Measurements from ENCODE around the gene PRKAR2A.
"Not testable (repeated sequence)": the region's sequence is repeated elsewhere in the genome, so short reads cannot be mapped to it uniquely, and the experiment has no call there.

The PRKAR2A gene

DNA sequence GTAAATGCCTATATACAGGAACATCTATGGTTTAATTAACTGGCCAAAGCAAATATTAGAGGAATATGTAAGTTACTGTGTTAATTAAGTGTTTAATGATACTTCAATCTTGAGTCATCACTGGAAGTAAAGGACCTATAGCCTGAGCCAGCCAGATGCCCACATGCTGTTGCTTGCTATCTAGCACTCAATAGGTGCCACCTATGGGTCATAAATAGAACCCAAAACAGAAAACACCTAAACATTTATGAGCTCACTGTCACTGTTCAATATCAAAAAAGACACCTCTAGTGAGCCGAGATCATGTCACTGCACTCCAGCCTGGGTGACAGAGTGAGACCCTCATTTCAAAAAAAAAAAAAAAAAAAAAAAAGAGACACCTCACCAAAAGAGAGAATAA lies 82.3 kb downstream of the PRKAR2A start:
- in situ Hi-C loops (cut with MboI; ENCODE audit: low pct_unique_long_range_greater_than_20kb, low sequenced_read_pairs, unreplicated experiment) = no loop called here
- DNase-seq (ENCODE audit: low spot score) = no peak
- TF ChIP-seq, protein P1, sequence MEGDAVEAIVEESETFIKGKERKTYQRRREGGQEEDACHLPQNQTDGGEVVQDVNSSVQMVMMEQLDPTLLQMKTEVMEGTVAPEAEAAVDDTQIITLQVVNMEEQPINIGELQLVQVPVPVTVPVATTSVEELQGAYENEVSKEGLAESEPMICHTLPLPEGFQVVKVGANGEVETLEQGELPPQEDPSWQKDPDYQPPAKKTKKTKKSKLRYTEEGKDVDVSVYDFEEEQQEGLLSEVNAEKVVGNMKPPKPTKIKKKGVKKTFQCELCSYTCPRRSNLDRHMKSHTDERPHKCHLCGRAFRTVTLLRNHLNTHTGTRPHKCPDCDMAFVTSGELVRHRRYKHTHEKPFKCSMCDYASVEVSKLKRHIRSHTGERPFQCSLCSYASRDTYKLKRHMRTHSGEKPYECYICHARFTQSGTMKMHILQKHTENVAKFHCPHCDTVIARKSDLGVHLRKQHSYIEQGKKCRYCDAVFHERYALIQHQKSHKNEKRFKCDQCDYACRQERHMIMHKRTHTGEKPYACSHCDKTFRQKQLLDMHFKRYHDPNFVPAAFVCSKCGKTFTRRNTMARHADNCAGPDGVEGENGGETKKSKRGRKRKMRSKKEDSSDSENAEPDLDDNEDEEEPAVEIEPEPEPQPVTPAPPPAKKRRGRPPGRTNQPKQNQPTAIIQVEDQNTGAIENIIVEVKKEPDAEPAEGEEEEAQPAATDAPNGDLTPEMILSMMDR (IDR thresholded peaks at IDR 0.05; ENCODE audit: extremely low read depth, insufficient read depth, missing control alignments) = no peak

DNA sequence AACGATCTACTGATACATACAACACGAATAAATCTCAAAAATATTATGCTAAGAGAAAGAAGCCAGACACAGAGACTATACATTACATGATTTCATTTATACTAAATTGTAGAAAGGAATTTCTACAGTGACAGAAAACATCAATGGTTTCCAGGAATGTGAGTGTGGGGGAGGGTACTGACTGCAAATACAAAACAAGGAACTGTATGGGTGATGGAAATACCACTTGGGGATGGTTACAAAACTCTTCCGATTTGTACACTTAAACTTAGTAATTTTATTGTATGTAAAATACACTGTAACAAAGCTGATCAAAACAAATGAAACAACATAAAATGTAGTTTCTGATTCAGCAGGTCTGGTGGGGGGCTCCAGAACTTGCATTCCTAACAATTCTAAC lies 84.9 kb downstream of the PRKAR2A start:
- no peak for DNase-seq (ENCODE audit: low spot score)
- TF ChIP-seq, protein P1 (IDR thresholded peaks at IDR 0.05; ENCODE audit: extremely low read depth, insufficient read depth, missing control alignments) = no peak
- in situ Hi-C loops (cut with MboI; ENCODE audit: low pct_unique_long_range_greater_than_20kb, low sequenced_read_pairs, unreplicated experiment) = no loop called here

DNA sequence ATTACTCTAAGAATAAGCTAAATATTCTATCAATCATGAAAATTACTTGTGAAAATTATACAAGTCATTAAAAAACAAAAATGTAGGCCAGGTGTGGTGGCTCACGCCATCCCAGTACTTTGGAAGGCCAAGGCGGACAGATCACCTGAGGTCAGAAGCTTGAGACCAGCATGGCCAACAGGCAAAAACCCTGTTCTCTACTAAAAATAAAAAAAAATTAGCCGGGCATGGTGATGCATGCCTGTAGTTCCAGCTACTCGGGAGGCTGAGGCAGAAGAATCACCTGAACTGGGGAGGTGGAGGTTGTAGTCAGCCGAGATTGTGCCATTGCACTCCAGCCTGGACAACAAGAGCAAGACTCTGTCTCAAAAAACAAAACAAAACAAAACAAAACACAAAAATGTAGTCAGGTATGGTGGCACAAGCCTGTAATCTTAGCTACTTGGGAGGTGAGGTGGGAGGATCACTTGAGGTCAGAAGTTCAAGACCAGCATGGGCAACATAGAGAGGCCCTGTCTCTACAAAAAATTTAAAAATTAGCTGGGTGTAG lies 87.6 kb downstream of the PRKAR2A start:
- DNase-seq (ENCODE audit: low spot score) = not testable (repeated sequence)

DNA sequence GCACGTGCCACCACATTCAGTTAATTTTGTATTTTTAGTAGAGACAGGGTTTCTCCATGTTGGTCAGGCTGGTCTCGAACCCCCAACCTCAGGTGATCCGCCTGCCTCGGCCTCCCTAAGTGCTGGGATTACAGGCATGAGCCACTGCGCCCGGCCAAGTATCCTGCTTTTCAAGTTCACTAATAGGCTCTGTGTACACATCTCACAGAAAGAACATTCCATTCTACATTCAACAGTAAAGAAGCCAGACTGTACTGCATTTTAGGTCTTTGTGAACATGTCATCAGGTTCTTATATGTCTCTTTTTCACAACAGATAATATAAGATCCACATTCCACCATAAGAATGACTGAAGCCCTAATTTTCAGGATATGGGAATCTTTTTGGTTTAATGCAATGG lies 88.1 kb downstream of the PRKAR2A start:
- DNase-seq (ENCODE audit: low spot score); in situ Hi-C loops (cut with MboI; ENCODE audit: low pct_unique_long_range_greater_than_20kb, low sequenced_read_pairs, unreplicated experiment): not testable (repeated sequence)

More for the DNA sequence above, 87.6 kb downstream of the PRKAR2A start:
- in situ Hi-C loops (cut with MboI; ENCODE audit: low pct_unique_long_range_greater_than_20kb, low sequenced_read_pairs, unreplicated experiment) = not testable (repeated sequence)

DNA sequence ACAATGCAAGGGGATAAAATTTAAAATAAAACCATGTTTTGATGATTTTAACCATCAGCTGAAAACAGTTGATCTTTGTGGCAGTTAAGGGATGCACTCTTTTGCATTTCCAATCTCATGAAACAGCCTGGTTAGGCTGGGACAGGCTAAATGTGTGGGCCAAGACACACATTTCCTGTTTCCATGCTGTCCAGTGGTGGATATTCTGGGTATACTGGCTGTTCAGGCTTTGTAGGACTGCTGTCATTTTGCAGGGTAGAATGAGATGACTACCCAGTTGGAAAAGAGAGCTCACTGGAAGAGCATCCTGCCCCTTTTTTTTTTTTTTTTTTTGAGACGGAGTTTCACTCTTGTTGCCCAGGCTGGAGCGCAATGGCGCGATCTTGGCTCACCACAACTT lies 88.6 kb downstream of the PRKAR2A start:
- no peak for DNase-seq (ENCODE audit: low spot score)
- TF ChIP-seq, protein P1 (IDR thresholded peaks at IDR 0.05; ENCODE audit: extremely low read depth, insufficient read depth, missing control alignments) = no peak
- in situ Hi-C loops (cut with MboI; ENCODE audit: low pct_unique_long_range_greater_than_20kb, low sequenced_read_pairs, unreplicated experiment) = no loop called here

DNA sequence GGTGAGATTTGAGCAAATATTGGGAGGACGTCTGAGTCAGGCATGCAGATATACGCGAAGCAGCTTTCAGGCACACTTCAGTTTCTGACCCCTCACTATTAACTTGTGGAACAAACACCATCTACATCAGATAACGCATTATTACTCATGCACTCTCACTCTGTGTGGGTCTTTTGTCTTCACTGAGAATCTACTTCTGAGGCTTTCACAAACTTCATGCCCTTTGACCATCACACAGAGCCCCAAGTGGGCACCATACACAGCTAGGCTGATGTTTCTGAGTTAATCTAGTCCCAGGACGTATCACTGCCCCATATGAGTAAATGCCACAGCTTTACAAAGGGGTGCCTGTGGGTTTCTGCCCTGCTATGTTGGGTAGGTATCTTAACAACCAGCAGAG lies 91.0 kb downstream of the PRKAR2A start:
- TF ChIP-seq, protein P1 (IDR thresholded peaks at IDR 0.05; ENCODE audit: extremely low read depth, insufficient read depth, missing control alignments) = no peak
- DNase-seq (ENCODE audit: low spot score) = no peak
- in situ Hi-C loops (cut with MboI; ENCODE audit: low pct_unique_long_range_greater_than_20kb, low sequenced_read_pairs, unreplicated experiment) = no loop called here

DNA sequence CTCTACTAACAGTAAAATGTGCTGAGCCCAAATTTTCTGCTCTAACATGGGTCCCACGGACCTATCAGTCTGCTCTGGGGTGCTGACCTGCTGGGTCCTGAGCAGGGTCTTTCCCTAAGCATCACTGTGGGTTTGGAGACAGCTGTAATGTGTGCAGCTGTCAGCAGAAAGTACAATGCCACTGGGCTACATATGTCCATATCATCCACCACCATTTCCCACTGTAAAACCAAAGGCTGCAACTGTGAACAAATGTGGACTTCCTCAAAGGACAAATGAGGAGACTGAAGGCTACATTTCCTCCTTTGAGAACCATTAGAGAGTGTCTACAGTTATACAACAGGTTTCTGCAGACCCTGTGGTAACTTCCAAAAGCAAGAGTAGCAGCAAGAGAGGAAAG lies 96.8 kb downstream of the PRKAR2A start:
- no peak for DNase-seq (ENCODE audit: low spot score)
- TF ChIP-seq, protein P1 (IDR thresholded peaks at IDR 0.05; ENCODE audit: extremely low read depth, insufficient read depth, missing control alignments) = no peak
- in situ Hi-C loops (cut with MboI; ENCODE audit: low pct_unique_long_range_greater_than_20kb, low sequenced_read_pairs, unreplicated experiment) = no loop called here

DNA sequence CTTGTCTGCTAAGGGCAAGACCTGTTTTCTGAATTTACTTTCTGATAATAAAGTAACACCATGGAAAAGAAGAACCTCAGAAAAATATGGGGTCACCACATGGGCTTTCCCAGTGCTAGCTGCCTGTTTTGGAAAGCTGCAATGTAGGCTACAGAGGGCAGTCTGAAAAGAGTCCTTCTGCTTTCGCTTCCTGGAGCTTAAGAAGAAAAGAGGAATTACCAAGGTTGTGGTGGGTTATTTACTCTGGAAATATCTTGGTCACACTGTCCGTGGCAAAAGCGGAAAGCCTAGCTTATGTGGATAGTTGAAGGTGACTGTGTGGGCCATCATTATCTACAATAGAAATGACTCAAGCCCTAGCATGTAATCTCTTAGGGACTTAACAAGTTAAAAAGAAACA lies 98.9 kb downstream of the PRKAR2A start:
- no peak for DNase-seq (ENCODE audit: low spot score)
- in situ Hi-C loops (cut with MboI; ENCODE audit: low pct_unique_long_range_greater_than_20kb, low sequenced_read_pairs, unreplicated experiment) = no loop called here
- TF ChIP-seq, protein P1 (IDR thresholded peaks at IDR 0.05; ENCODE audit: extremely low read depth, insufficient read depth, missing control alignments) = no peak
